Smooth muscle cell (in vitro differentiated cells): ENCODE measurements around the gene EP400. TPM values are rescaled to one million over a fixed set of nuclear protein-coding genes. Genes with fewer than 3 reads are reported as not detected.
A peak's percentile ranks its signal among the peaks of the same experiment; 100 is the strongest.

Source experiments
- DNase-seq: peaks from one replicate; lab custom pipeline; 2025; ENCODE audit not compliant: unreplicated experiment; lab: John Stamatoyannopoulos, UW
- H2AFZ ChIP-seq: fragments of 200-600 bp; sonication (generic); 2 replicates; pipeline ENCODE4 v1.6.0; 2016; ENCODE audit warnings: antibody characterized with exemption, low read depth, mild to moderate bottlenecking
- H3F3A ChIP-seq: fragments of 200-600 bp; sonication (generic); 2 replicates; pipeline ENCODE4 v1.6.0; 2017; ENCODE audit warnings: antibody characterized with exemption, low read depth
- H3K27ac ChIP-seq: fragments of 200-600 bp; sonication (generic); 2 replicates; pipeline ENCODE4 v1.5.1; 2016; ENCODE audit warnings: low read depth, mild to moderate bottlenecking
- H3K27me3 ChIP-seq: fragments of 200-600 bp; sonication (generic); 2 replicates; pipeline ENCODE4 v1.6.1; 2016; ENCODE audit warnings: low read depth, mild to moderate bottlenecking
- H3K36me3 ChIP-seq: fragments of 200-600 bp; sonication (generic); 2 replicates; pipeline ENCODE4 v1.5.1; 2016; ENCODE audit warnings: low read depth
- H3K4me1 ChIP-seq: fragments of 200-600 bp; sonication (generic); 2 replicates; pipeline ENCODE4 v1.5.1; 2016; ENCODE audit warnings: low read depth
- H3K4me2 ChIP-seq: fragments of 200-600 bp; sonication (generic); 2 replicates; pipeline ENCODE4 v1.6.0; 2016; ENCODE audit warnings: mild to moderate bottlenecking
- H3K4me3 ChIP-seq: fragments of 200-600 bp; sonication (generic); 2 replicates; pipeline ENCODE4 v1.5.1; 2016; ENCODE audit warnings: mild to moderate bottlenecking
- H3K79me2 ChIP-seq: fragments of 200-600 bp; sonication (generic); 2 replicates; pipeline ENCODE4 v1.6.0; 2016; ENCODE audit warnings: low read depth, mild to moderate bottlenecking
- H3K9ac ChIP-seq: fragments of 200-600 bp; sonication (generic); 2 replicates; pipeline ENCODE4 v1.6.0; 2016; ENCODE audit warnings: low read depth
- H3K9me3 ChIP-seq: fragments of 200-600 bp; sonication (generic); replicated peaks from 2 replicates; pipeline ENCODE4 v1.5.1; 2016; ENCODE audit warnings: low read depth
- H4K20me1 ChIP-seq: fragments of 200-600 bp; sonication (generic); 2 replicates; pipeline ENCODE4 v1.6.0; 2016; ENCODE audit warnings: low read depth
- CTCF ChIP-seq: fragments of 200-600 bp; sonication (generic); IDR thresholded peaks from 2 replicates; pipeline ENCODE4 v1.5.1; 2017; ENCODE audit warnings: borderline replicate concordance, mild to moderate bottlenecking, antibody characterized with exemption; ENCODE audit not compliant: insufficient read depth, poor library complexity, severe bottlenecking
- WGBS: methylation state at CpG from one replicate; pipeline ENCODE4 v1.1.7; 2016; ENCODE audit warnings: low lambda C conversion rate; 5-methylcytosine and 5-hydroxymethylcytosine counted together
- polyA plus RNA-seq: library from polyadenylated mRNA; unstranded; fragments of >200 nt; fragmentation: Nextera tagmentation; extraction: Ambion mirVana; gene quantifications from 2 replicates; pipeline ENCODE4 v1.2.1, GENCODE V29; 2016
- total RNA-seq: library from RNA; depleted of rRNA; stranded (reverse); fragments of >200 nt; gene quantifications from 2 replicates; pipeline ENCODE4 v1.2.3, GENCODE V29; 2014

The EP400 gene
- total and polyA plus RNA-seq, 2 experiments from 2014 or later: 6.6 to 13.6 TPM

DNA sequence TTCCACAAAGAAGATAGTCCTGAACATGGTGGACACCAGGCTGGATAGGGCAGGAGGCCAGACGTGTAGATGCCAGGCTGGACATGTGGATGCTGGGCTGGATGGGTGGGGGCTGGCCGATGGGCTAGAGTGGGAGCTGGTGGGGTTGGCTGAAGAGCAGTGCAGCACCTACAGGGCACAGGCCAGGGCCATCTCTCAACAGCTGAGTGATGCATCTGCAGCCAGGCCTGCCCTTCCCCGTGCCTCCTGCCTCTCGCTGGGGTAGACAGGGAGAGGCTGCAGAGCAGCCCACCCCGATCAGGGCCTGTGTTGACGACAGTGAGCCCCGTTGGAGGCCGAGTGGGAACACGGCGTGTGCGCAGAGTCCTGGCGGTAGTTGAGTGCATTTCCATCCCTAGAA is 39.3 kb downstream of the EP400 start:
- no peak overlapping the region for H3K4me3 ChIP-seq
- H3K4me1 ChIP-seq: peaks cover 32% of the 10 kb centered on the region
- no peak overlapping the region for H2AFZ ChIP-seq
- WGBS: 95% methylated on average over 12 of the region's 12 CpGs
- H3K9ac ChIP-seq: no peak overlapping the region
- H3F3A ChIP-seq: no peaks in the 10 kb centered on the region
- TF ChIP-seq CTCF: no peak
- H3K27ac ChIP-seq: no peak overlapping the region
- H3K27me3 ChIP-seq: no peaks in the 10 kb centered on the region
- no peak for DNase-seq
- H3K79me2 ChIP-seq: no peaks in the 10 kb centered on the region
- H3K36me3 ChIP-seq: peaks cover 2% of the 10 kb centered on the region
- H3K4me2 ChIP-seq: no peak overlapping the region
- H3K9me3 ChIP-seq: no peaks in the 10 kb centered on the region
- H4K20me1 ChIP-seq: no peaks in the 10 kb centered on the region

GRCh38 chr12:131990066-131990979 is 40.6 kb downstream of the EP400 start:
- H2AFZ ChIP-seq: no peak overlapping the region
- H4K20me1 ChIP-seq: no peaks in the 10 kb centered on the region
- no peak overlapping the region for H3K4me2 ChIP-seq
- no peak for TF ChIP-seq CTCF
- H3F3A ChIP-seq: no peaks in the 10 kb centered on the region
- no peak overlapping the region for H3K4me3 ChIP-seq
- peak overlapping the region; percentile 54 for H3K27ac ChIP-seq
- no peaks in the 10 kb centered on the region for H3K9me3 ChIP-seq
- no peaks in the 10 kb centered on the region for H3K27me3 ChIP-seq
- no peak overlapping the region for H3K9ac ChIP-seq
- H3K79me2 ChIP-seq: no peaks in the 10 kb centered on the region
- peaks cover 32% of the 10 kb centered on the region for H3K4me1 ChIP-seq
- no peak for DNase-seq
- WGBS: 74% methylated on average over 24 of the region's 24 CpGs
- peaks cover 2% of the 10 kb centered on the region for H3K36me3 ChIP-seq

DNA sequence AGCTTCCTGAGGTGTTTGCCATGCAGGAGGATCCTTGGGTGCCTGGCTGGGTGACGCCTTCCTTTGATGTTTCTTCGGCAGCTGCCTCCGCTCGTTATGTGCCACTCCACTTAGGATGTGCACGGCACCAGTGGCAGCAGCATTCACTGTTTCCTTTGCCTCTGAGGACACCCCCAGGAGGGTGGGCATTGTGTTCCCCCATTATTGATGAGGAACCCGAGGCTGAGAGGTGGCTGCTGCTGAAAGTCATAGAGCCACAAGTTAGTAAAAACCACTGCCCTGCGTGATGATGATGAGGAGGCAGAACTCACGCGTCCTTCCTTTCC is 41.2 kb downstream of the EP400 start:
- Histone ChIP-seq H3K27me3 (no peaks in the 10 kb centered on the region), H3K9me3 (no peaks in the 10 kb centered on the region), H3K4me3 (no peak overlapping the region), H3F3A (no peaks in the 10 kb centered on the region), H3K9ac (no peak overlapping the region), H4K20me1 (no peaks in the 10 kb centered on the region), H3K27ac (peak overlapping the region; percentile 54), H3K36me3 (peaks cover 2% of the 10 kb centered on the region), H2AFZ (no peak overlapping the region), H3K79me2 (no peaks in the 10 kb centered on the region), H3K4me1 (peaks cover 32% of the 10 kb centered on the region), H3K4me2 (no peak overlapping the region)
- TF ChIP-seq CTCF: no peak
- WGBS: 73% methylated on average over 9 of the region's 9 CpGs
- no peak for DNase-seq
